ENCODE results near the gene FAM72A.
"Not testable (repeated sequence)": the region's sequence is repeated elsewhere in the genome, so short reads cannot be mapped to it uniquely, and the experiment has no call there.

DNA sequence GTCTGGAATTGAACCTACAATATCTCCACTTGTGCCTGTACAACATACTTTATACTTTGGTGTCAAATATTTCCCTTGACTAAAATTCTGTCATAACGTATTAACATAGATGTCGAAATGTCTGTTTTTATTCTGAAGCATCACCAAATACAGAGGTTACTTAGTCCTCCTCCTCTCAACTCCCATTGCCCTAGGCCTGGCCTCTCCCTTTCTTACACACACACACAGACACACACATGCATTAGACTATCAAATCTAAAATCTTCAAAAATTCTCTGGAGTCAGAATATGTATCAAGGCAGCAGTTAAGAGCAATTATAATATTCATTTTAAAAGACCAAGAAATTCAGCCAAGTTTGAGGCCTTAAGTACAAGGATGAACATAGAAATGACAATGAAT is 7.5 kb downstream of the FAM72A start:
- TF ChIP-seq, protein P1, sequence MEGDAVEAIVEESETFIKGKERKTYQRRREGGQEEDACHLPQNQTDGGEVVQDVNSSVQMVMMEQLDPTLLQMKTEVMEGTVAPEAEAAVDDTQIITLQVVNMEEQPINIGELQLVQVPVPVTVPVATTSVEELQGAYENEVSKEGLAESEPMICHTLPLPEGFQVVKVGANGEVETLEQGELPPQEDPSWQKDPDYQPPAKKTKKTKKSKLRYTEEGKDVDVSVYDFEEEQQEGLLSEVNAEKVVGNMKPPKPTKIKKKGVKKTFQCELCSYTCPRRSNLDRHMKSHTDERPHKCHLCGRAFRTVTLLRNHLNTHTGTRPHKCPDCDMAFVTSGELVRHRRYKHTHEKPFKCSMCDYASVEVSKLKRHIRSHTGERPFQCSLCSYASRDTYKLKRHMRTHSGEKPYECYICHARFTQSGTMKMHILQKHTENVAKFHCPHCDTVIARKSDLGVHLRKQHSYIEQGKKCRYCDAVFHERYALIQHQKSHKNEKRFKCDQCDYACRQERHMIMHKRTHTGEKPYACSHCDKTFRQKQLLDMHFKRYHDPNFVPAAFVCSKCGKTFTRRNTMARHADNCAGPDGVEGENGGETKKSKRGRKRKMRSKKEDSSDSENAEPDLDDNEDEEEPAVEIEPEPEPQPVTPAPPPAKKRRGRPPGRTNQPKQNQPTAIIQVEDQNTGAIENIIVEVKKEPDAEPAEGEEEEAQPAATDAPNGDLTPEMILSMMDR (IDR thresholded peaks at IDR 0.05), result not testable (repeated sequence)
- not testable (repeated sequence) for TF ChIP-seq POLR2A (IDR thresholded peaks at IDR 0.05)
